GM12865 (cell line): ENCODE results near the gene CIITA.
"Not testable (repeated sequence)": the region's sequence is repeated elsewhere in the genome, so short reads cannot be mapped to it uniquely, and the experiment has no call there.

Source experiments
- DNase-seq: peaks from one replicate; pipeline ENCODE4 v3.0.0; 2010; ENCODE audit warnings: low read depth
- H3K4me3 ChIP-seq: 2 replicates; pipeline ENCODE4 v1.5.1; 2011; ENCODE audit warnings: mild to moderate bottlenecking, low read depth, low read length, control low read depth
- TF ChIP-seq, protein P1 (sequence below): IDR thresholded peaks from 2 replicates; pipeline ENCODE4 v1.5.1; 2011; ENCODE audit warnings: low read length, control low read depth, low read depth, inconsistent platforms; ENCODE audit not compliant: insufficient read depth; ENCODE audit errors: missing control alignments

The CIITA gene

DNA sequence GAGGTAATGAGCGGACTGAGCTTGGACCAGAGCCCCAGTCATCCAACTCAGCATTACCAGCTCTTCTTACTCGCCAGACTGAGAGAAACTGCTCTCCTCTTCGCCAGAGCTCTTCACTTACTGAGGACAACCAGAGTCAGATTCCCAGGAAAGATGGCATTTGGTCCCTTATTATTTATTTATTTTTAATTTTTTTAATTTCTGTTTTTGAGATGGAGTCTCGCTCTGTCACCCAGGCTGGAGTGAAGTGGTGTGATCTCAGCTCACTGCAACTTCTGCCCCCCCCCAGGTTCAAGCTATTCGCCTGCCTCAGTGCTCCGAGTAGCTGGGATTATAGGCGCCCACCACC lies 42.0 kb downstream of the CIITA start:
- TF ChIP-seq, protein P1, sequence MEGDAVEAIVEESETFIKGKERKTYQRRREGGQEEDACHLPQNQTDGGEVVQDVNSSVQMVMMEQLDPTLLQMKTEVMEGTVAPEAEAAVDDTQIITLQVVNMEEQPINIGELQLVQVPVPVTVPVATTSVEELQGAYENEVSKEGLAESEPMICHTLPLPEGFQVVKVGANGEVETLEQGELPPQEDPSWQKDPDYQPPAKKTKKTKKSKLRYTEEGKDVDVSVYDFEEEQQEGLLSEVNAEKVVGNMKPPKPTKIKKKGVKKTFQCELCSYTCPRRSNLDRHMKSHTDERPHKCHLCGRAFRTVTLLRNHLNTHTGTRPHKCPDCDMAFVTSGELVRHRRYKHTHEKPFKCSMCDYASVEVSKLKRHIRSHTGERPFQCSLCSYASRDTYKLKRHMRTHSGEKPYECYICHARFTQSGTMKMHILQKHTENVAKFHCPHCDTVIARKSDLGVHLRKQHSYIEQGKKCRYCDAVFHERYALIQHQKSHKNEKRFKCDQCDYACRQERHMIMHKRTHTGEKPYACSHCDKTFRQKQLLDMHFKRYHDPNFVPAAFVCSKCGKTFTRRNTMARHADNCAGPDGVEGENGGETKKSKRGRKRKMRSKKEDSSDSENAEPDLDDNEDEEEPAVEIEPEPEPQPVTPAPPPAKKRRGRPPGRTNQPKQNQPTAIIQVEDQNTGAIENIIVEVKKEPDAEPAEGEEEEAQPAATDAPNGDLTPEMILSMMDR, result no peak
- H3K4me3 ChIP-seq, result no peak overlapping the region
- DNase-seq, result no peak

DNA sequence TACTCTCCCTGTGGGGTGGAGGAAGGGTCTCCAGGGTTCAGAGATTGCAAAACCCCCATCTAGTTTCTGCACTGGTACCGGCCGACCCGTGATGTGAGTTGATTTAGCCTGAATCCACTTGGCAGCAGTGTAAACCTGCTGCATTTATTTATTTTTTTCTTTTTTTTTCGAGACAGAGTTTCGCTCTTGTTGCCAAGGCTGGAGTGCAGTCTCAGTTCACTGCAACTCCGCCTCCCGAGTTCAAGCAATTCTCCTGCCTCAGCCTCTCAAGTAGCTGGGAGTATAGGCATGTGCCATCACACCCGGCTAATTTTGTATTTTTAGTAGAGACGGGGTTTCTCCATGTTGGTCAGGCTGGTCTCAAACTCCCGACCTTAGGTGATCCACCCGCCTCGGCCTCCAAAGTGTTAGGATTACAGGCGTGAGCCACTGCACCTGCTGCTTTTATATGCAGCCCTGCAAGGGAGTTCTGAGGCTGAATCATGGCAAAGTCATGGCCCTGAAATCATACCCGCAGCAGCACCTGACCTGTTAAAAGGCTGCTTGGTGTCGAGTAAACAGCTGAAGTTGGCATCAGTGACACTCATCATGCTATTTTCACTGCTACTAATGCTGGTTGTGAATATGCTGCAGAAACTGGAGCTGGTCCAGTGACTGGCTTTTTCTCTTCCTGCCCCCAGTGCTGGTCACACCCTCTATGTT lies 43.9 kb downstream of the CIITA start:
- TF ChIP-seq, protein P1, result no peak
- DNase-seq, result no peak
- no peak overlapping the region for H3K4me3 ChIP-seq

DNA sequence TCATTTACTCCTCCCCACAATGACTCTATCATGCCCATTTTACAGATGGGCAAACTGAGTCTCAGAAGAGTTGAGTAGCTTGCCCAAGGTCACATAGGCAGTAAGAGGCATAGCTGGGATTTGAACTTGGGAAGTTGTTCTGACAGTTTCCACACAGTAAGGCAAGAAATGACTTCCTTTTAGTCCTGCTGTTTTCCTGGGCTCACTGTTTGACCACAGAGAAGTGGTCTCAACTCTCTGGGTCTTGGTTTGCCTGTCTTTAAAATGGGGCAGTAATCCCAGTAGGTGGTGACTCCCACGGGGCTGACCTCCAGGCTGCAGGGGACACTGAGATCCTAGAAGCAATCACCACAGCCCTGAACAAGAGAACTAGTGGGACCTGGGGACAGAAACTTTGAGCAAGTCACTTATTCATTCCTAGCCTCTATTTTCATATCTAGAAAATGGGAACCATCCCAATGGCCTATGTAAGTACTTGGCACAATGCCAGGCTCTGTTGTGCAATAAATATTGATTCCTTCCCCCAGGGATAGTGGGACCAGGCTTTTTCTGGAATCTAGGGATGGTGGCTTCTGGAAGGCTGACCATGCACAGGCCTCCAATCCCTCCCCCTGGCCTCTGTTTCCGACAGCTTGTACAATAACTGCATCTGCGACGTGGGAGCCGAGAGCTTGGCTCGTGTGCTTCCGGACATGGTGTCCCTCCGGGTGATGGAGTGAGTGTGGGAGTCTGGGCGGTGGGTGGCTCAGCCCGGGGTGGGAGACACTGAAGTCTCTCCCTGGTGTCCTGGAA lies 44.7 kb downstream of the CIITA start:
- TF ChIP-seq, protein P1, result no peak
- no peak for DNase-seq
- H3K4me3 ChIP-seq, result no peak overlapping the region

DNA sequence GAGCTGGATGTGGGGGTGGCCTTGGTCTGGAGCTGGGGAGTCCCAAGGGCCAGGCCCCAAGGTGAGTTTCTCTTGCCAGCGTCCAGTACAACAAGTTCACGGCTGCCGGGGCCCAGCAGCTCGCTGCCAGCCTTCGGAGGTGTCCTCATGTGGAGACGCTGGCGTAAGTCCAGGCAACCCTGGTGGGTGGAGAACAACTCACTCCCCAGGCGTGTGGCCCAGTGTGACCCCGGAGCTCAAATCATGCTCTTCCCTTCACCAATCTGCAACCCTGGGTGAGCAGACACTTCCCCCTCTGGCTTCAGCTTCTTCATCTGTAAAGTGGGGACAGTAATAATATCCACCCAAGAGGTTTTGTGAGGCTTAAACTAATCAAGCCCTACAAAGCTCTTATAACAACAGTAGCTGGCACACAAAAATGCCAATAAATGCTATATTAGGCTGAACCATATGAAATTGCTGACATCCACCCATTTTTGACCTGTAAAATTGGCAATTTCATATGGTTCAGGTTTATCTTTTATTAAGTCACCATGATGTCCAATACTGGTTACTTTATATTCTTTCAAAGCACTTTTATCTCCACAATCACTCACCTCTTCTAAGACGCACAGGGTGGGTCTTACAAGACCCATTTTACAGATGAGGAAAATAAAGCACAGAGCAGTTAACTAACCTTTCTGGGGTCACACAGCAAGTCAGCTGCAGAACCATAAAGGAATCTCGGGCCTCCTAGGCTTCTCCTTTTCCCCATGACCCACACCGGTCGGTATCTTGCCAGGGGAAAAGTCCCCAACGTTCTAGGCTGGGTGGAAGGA lies 45.5 kb downstream of the CIITA start:
- DNase-seq, result no peak
- TF ChIP-seq, protein P1, result no peak
- no peak overlapping the region for H3K4me3 ChIP-seq

DNA sequence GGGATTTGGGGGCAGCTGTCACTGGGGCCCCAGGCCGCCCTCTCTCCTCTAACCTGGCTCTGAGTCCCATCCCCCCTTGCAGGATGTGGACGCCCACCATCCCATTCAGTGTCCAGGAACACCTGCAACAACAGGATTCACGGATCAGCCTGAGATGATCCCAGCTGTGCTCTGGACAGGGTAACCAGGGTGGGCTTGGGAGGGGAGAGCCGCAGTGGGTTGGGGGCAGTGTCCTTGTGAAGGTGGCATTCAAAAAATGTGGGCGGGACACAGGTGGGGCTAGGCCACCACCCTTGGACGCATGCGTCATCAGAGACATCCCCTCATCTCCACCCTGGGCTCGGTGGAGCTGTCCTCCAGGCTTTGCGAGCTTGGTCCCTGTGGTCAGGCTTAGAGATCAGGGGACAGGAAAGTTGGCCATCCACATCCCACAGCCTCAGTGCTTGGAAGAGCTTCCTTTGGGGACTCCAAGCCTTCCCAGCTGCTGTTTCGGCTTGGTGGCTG lies 46.2 kb downstream of the CIITA start:
- DNase-seq, result no peak
- H3K4me3 ChIP-seq, result no peak overlapping the region
- TF ChIP-seq, protein P1, result no peak

DNA sequence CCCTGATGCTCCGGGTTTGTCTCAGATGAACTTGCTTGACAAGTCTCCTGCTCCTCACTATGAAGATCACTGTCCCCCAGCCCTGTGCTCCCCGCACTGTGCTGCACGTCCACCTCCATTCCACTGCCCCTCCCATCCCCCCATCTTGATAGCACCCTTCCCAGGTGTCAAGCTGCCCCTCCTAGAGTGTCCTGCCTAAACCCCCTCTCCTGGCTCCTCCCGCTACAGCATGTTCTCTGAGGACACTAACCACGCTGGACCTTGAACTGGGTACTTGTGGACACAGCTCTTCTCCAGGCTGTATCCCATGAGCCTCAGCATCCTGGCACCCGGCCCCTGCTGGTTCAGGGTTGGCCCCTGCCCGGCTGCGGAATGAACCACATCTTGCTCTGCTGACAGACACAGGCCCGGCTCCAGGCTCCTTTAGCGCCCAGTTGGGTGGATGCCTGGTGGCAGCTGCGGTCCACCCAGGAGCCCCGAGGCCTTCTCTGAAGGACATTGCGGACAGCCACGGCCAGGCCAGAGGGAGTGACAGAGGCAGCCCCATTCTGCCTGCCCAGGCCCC lies 46.7 kb downstream of the CIITA start:
- DNase-seq, result no peak
- H3K4me3 ChIP-seq, result no peak overlapping the region
- TF ChIP-seq, protein P1, result no peak

DNA sequence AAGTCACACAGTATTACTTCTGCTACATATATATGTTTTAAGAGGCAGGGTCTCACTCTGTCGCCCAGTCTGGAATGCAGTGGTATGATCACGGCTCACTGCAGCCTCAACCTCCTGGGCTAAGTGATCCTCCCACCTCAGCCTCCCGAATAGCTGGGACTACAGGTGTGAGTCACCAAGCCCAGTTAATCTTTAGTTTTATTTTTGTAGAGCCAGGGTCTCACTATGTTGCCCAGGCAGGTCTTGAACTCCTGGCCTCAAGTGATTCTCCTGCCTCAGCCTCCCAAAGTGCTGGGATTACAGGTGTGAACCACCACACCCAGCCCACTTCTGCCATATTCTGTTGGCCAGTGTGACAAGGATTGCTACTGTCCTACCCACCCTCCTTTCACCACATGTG lies 48.3 kb downstream of the CIITA start:
- H3K4me3 ChIP-seq, DNase-seq: not testable (repeated sequence)
